HepG2 (cell line): ENCODE measurements around the gene ACSM2B.
"Not testable (repeated sequence)": the region's sequence is repeated elsewhere in the genome, so short reads cannot be mapped to it uniquely, and the experiment has no call there.

Source experiments
- CTCF ChIP-seq: sonication (generic); formaldehyde crosslinking; IDR thresholded peaks from 2 replicates; pipeline ENCODE4 v1.5.0; 2020; ENCODE audit warnings: mild to moderate bottlenecking, missing genetic modification reagents, moderate library complexity
- STAT5B ChIP-seq: sonication (generic); formaldehyde crosslinking; IDR thresholded peaks from 2 replicates; pipeline ENCODE4 v1.4.0; 2020; ENCODE audit warnings: missing genetic modification reagents

DNA sequence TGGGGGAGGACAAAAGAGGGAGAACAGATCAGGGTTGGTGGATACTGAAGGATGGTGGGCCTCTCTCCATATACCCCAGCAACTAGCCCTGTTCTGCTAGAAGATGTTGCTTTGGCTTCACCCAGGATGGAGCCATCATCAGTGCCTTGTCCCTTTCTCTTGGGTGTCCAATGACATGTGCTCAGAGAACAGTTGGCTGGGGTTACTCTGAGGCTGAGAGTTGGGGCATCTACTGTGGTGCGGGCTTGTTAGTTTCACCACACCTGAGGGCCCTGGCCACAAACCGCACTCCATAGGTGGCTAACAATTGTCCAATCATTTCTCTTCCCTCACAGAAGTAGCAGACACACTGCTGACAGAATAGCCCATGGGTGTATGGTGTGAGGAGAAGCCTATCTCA, 18.9 kb upstream of the ACSM2B start:
- TF ChIP-seq CTCF, STAT5B (CRISPR knock-in tag): not testable (repeated sequence)
